Kidney epithelial cell (primary cell): ENCODE measurements around the gene CNNM2. TPM values are rescaled to one million over a fixed set of nuclear protein-coding genes. Genes with fewer than 3 reads are reported as not detected.
"Not testable (repeated sequence)": the region's sequence is repeated elsewhere in the genome, so short reads cannot be mapped to it uniquely, and the experiment has no call there.

Source experiments
- DNase-seq: peaks from one replicate; pipeline ENCODE4 v3.0.0-alpha.2; 2010; ENCODE audit warnings: low read depth
- H3K27me3 ChIP-seq: 2 replicates; pipeline ENCODE4 v1.6.0; 2011; ENCODE audit warnings: low read length; ENCODE audit not compliant: control insufficient read depth, insufficient read depth
- H3K36me3 ChIP-seq: 2 replicates; pipeline ENCODE4 v1.5.1; 2011; ENCODE audit warnings: low read length; ENCODE audit not compliant: control insufficient read depth, insufficient read depth
- H3K4me3 ChIP-seq: 2 replicates; pipeline ENCODE4 v1.5.1; 2011; ENCODE audit warnings: low read depth, mild to moderate bottlenecking, control low read depth, low read length
- CTCF ChIP-seq: IDR thresholded peaks from 2 replicates; pipeline ENCODE4 v1.5.1; 2011; ENCODE audit warnings: mild to moderate bottlenecking, moderate library complexity, low read length, control low read depth, inconsistent platforms; ENCODE audit not compliant: insufficient read depth, poor library complexity, severe bottlenecking
- total RNA-seq: library from RNA; depleted of rRNA; stranded (reverse); fragments of >200 nt; gene quantifications from 2 replicates; pipeline ENCODE4 v1.2.3, GENCODE V29; 2015

Gene CNNM2
- total RNA-seq, 1 donor from 2014 or later = 6.4 TPM

- Histone ChIP-seq H3K27me3 (no peaks in the 10 kb centered on the region), H3K36me3 (no peaks in the 10 kb centered on the region), H3K4me3 (no peak overlapping the region)
- no peak for TF ChIP-seq CTCF
- DNase-seq = no peak
Measured at GRCh38 chr10:103060575-103060974, 142.5 kb downstream of the CNNM2 start.

GRCh38 chr10:103062854-103063590, 144.9 kb downstream of the CNNM2 start:
- Histone ChIP-seq H3K27me3 (no peaks in the 10 kb centered on the region), H3K4me3 (no peak overlapping the region), H3K36me3 (no peaks in the 10 kb centered on the region)
- DNase-seq = no peak
- no peak for TF ChIP-seq CTCF

GRCh38 chr10:103064956-103065355, 146.9 kb downstream of the CNNM2 start:
- no peak for TF ChIP-seq CTCF
- H3K36me3 ChIP-seq = no peaks in the 10 kb centered on the region
- no peaks in the 10 kb centered on the region for H3K27me3 ChIP-seq

GRCh38 chr10:103066141-103067098, 148.3 kb downstream of the CNNM2 start:
- TF ChIP-seq CTCF = no peak
- no peak for DNase-seq
- H3K27me3 ChIP-seq = no peaks in the 10 kb centered on the region
- no peaks in the 10 kb centered on the region for H3K36me3 ChIP-seq
- H3K4me3 ChIP-seq = no peak overlapping the region

More at GRCh38 chr10:103064956-103065355, 146.9 kb downstream of the CNNM2 start:
- DNase-seq = no peak
- no peak overlapping the region for H3K4me3 ChIP-seq

- not testable (repeated sequence) for DNase-seq, H3K36me3 ChIP-seq, H3K4me3 ChIP-seq, H3K27me3 ChIP-seq
Measured at GRCh38 chr10:103067099-103067477, 149.0 kb downstream of the CNNM2 start.

GRCh38 chr10:103067484-103067883, 149.4 kb downstream of the CNNM2 start:
- no peaks in the 10 kb centered on the region for H3K36me3 ChIP-seq
- no peaks in the 10 kb centered on the region for H3K27me3 ChIP-seq

More at GRCh38 chr10:103067484-103067883, 149.4 kb downstream of the CNNM2 start:
- TF ChIP-seq CTCF = no peak
- no peak overlapping the region for H3K4me3 ChIP-seq
- DNase-seq = no peak
